ENCODE data around the gene SETD7.

DNA sequence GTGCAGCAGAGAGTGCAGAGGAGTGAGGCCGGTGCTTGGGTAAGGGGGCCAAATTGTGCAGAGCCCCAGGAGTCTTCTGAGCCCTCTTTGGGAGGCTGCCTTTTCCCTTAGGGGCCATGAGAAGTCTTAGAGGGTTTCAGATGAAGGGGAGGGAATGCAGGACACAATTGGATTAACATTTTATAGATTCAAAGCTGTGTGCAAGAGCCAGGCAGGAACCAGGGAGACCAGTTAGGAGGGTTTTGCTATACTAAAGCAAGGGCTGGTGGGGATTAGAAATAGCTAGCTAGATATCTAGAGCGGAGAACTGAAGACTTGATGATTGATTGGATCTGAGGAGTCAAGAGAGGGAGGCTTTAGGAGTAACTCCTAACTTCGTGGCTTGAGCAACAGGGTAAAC lies 49.5 kb upstream of the SETD7 start:
- TF ChIP-seq POLR2A (IDR thresholded peaks at IDR 0.05; ENCODE audit: low read depth, low read length), result no peak
- no peak for TF ChIP-seq TAF1 (IDR thresholded peaks at IDR 0.05; ENCODE audit: borderline replicate concordance, low read depth, low read length)
